H1 (cell line): ENCODE results near the gene CLDN12. TPM values are rescaled to one million over a fixed set of nuclear protein-coding genes. Genes with fewer than 3 reads are reported as not detected.

ENCODE experiments used
- CEBPB ChIP-seq: IDR thresholded peaks from 2 replicates; pipeline ENCODE4 v1.6.1; 2012; ENCODE audit warnings: low read depth, low read length
- CTCF ChIP-seq, 3 experiments: IDR thresholded peaks; 1 replicate in 2 of 3; 2 replicates in 1 of 3; pipeline versions ENCODE4 v1.5.1 to v1.6.1; 2011; ENCODE audit warnings: low read length in 3 of 3, mild to moderate bottlenecking in 3 of 3, inconsistent platforms in 2 of 3, low read depth in 1 of 3, moderate library complexity in 1 of 3; ENCODE audit not compliant: insufficient read depth in 1 of 3; ENCODE audit errors: control extremely low read depth in 1 of 3
- KDM5A ChIP-seq: fragments of 200-600 bp; IDR thresholded peaks from 2 replicates; pipeline ENCODE4 v1.7.1; 2012; ENCODE audit warnings: mild to moderate bottlenecking, low read length, inconsistent platforms, mixed read lengths
- NRF1 ChIP-seq: IDR thresholded peaks from 2 replicates; pipeline ENCODE4 v1.6.1; 2011; ENCODE audit warnings: mild to moderate bottlenecking, low read depth, low read length, improper control_type of control experiment
- USF2 ChIP-seq: IDR thresholded peaks from 2 replicates; pipeline ENCODE4 v1.6.1; 2011; ENCODE audit warnings: low read length, improper control_type of control experiment
- polyA plus RNA-seq, 7 experiments: library from polyadenylated mRNA; depleted of rRNA in 3 of 7; stranded (reverse) in 5 of 7; unstranded in 2 of 7; fragments of >200 nt in 5 of 7; fragments of 200-250 nt in 2 of 7; gene quantifications; 1 replicate in 5 of 7; 2 replicates in 1 of 7; 4 replicates in 1 of 7; pipeline versions ENCODE4 v1.2.1 to v1.2.3, GENCODE V29; 2011 to 2013; ENCODE audit warnings: missing spikeins in 2 of 7, mixed read lengths in 2 of 7
- total RNA-seq: library from RNA; stranded (reverse); fragmentation: NEBNext Ultra II Directional; extraction: Animal tissue kit (Norgen Biotek cat#: 25700); gene quantifications from 2 replicates; pipeline ENCODE4 v1.2.1, GENCODE V29; 2021

CLDN12 gene
- total and polyA plus RNA-seq, 2 of the 8 experiments (the other 6 are each of a cell fraction or from before 2014, with no cell fraction given), result 49.2 to 127 TPM

- TF ChIP-seq CTCF (IDR thresholded peaks at IDR 0.05; ENCODE audit: control extremely low read depth in 1 of 3, insufficient read depth in 1 of 3, low read depth in 1 of 3, low read length in 3 of 3) (no peak), USF2 (no peak), KDM5A (no peak), NRF1 (no peak), CEBPB (no peak)
These were observed 29.5 kb downstream of the CLDN12 start (continued) for GRCh38 chr7:90432752-90433151.
